Uterus (tissue), 4 donors: ENCODE results near the gene TBL1X. TPM values are rescaled to one million over a fixed set of nuclear protein-coding genes. Genes with fewer than 3 reads are reported as not detected.

ENCODE experiments used
- DNase-seq, 2 donors: peaks; one replicate each; pipeline ENCODE4 v3.0.0-alpha.2; 2019 to 2020
- H3K27ac ChIP-seq, 2 donors: fragments of 200-600 bp; sonication (generic); 1 replicate in 1 of 2; 2 replicates in 1 of 2; pipeline ENCODE4 v1.5.1; 2016 to 2018
- H3K27me3 ChIP-seq, 2 donors: fragments of 200-600 bp; sonication (generic); one replicate each; pipeline ENCODE4 v1.5.1; 2018 to 2019; ENCODE audit warnings: control low read depth in 1 of 2
- H3K36me3 ChIP-seq, 2 donors: fragments of 200-600 bp; sonication (generic); one replicate each; pipeline ENCODE4 v1.5.1; 2019; ENCODE audit warnings: control low read depth in 1 of 2
- H3K4me1 ChIP-seq, 2 donors: fragments of 200-600 bp; sonication (generic); one replicate each; pipeline ENCODE4 v1.5.1; 2018 to 2019; ENCODE audit warnings: control low read depth in 1 of 2
- H3K4me3 ChIP-seq, 2 donors: fragments of 200-600 bp; sonication (generic); 1 replicate in 1 of 2; 2 replicates in 1 of 2; pipeline ENCODE4 v1.5.1; 2018 to 2019; ENCODE audit warnings: mild to moderate bottlenecking in 1 of 2
- H3K9me3 ChIP-seq, 2 donors: fragments of 200-600 bp; sonication (generic); one replicate each; pipeline ENCODE4 v1.5.1; 2019; ENCODE audit warnings: control low read depth in 1 of 2
- POLR2A ChIP-seq, 2 donors: fragments of 450-650 bp; IDR thresholded peaks; one replicate each; pipeline ENCODE4 v1.6.1; 2016; ENCODE audit warnings: antibody characterized with exemption in 2 of 2, mild to moderate bottlenecking in 1 of 2, moderate library complexity in 1 of 2
- intact Hi-C: fragments of 100-400 bp; cut with DNase I; formaldehyde crosslinking; loops from one replicate; pipeline ENCODE4 v1.15.1; 2023; ENCODE audit warnings: low total_unique reads
- total RNA-seq, 4 donors: library from RNA; depleted of rRNA in 3 of 4; stranded (reverse); fragments of >200 nt in 3 of 4; gene quantifications; one replicate each; pipeline versions ENCODE4 v1.1.0 to v1.2.4, GENCODE V29; 2014 to 2023
- TF ChIP-seq, protein P1 (sequence below), 4 experiments: fragments of 200-600 bp in 2 of 4; fragments of 450-650 bp in 2 of 4; sonication (generic) in 2 of 4; IDR thresholded peaks; one replicate each; pipeline ENCODE4 v1.5.1; 2016 to 2019; ENCODE audit warnings: antibody characterized with exemption in 4 of 4, mild to moderate bottlenecking in 2 of 4, moderate library complexity in 1 of 4
- donor health status: DM: yes; HTN: yes; CAD: no.

Gene TBL1X
- total RNA-seq, 4 donors from 2014 or later, result 15.4 to 121 (median 47.7) TPM

GRCh38 chrX:9597361-9598035 lies 132.6 kb downstream of the TBL1X start:
- intact Hi-C loops, result no loop called here
- H3K4me3 ChIP-seq, result no peak overlapping the region
- TF ChIP-seq, protein P1, sequence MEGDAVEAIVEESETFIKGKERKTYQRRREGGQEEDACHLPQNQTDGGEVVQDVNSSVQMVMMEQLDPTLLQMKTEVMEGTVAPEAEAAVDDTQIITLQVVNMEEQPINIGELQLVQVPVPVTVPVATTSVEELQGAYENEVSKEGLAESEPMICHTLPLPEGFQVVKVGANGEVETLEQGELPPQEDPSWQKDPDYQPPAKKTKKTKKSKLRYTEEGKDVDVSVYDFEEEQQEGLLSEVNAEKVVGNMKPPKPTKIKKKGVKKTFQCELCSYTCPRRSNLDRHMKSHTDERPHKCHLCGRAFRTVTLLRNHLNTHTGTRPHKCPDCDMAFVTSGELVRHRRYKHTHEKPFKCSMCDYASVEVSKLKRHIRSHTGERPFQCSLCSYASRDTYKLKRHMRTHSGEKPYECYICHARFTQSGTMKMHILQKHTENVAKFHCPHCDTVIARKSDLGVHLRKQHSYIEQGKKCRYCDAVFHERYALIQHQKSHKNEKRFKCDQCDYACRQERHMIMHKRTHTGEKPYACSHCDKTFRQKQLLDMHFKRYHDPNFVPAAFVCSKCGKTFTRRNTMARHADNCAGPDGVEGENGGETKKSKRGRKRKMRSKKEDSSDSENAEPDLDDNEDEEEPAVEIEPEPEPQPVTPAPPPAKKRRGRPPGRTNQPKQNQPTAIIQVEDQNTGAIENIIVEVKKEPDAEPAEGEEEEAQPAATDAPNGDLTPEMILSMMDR (IDR thresholded peaks at IDR 0.05), result no peak
- no peaks in the 10 kb centered on the region for H3K27me3 ChIP-seq
- H3K4me1 ChIP-seq, result no peaks in the 10 kb centered on the region
- H3K36me3 ChIP-seq, result no peaks in the 10 kb centered on the region
- DNase-seq, result no peak
- no peaks in the 10 kb centered on the region for H3K9me3 ChIP-seq
- H3K27ac ChIP-seq, result no peak overlapping the region

- H3K27ac ChIP-seq, result no peak overlapping the region
- no peaks in the 10 kb centered on the region for H3K36me3 ChIP-seq
- no peak for DNase-seq
- intact Hi-C loops, result no loop called here
- H3K27me3 ChIP-seq, result no peaks in the 10 kb centered on the region
- TF ChIP-seq, protein P1 (IDR thresholded peaks at IDR 0.05), result no peak
- TF ChIP-seq POLR2A (IDR thresholded peaks at IDR 0.05), result no peak
- no peak overlapping the region for H3K4me3 ChIP-seq
- H3K9me3 ChIP-seq, result no peaks in the 10 kb centered on the region
- no peaks in the 10 kb centered on the region for H3K4me1 ChIP-seq
These were observed 133.5 kb downstream of the TBL1X start for GRCh38 chrX:9598344-9598743.

DNA sequence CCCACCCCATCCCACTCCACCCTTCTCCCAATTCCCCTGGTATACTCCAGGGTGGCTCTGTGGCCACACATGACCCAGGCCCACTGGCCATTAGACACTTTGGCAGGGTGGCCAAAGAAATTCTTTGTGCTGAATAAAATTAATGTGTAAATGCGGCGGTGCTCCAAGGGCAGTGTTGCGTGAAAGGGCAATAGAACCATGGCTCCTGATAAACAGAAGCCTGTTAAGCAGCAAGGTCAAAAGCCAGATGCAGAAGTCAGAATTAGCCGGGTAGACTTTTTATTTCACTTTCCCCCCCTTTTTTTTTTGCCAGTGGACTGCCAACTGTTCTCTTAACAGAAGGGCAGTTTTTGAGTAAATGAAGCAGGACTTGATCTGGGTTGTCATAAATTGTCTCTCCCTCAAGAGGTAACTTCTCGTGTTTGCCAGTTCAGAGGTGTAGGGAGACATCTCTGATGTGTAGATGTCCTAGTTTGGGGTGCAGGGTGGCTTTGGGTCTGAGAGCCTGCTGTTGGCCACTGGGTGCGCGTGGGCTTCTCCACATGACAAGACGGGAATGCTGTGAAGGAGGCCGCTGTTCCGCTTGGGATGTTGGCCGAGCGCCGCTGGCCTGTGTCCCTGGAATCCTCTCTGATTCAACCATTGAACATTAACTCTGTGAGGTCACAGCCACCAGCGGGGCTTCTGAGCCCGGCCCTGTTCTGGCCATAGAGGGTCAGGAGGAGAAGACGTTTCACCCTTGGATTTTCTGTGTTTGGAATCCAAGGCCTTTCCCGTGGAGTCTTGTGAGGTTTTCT lies 139.5 kb downstream of the TBL1X start:
- no peak overlapping the region for H3K4me3 ChIP-seq
- peak overlapping the region; percentile 58 to 63 for H3K27ac ChIP-seq
- intact Hi-C loops, result no loop called here
- TF ChIP-seq, protein P1 (IDR thresholded peaks at IDR 0.05), result no peak
- TF ChIP-seq POLR2A (IDR thresholded peaks at IDR 0.05), result no peak
- H3K36me3 ChIP-seq, result no peaks in the 10 kb centered on the region
- H3K27me3 ChIP-seq, result no peaks in the 10 kb centered on the region
- peak; percentile 69 to 80 for DNase-seq
- H3K9me3 ChIP-seq, result no peaks in the 10 kb centered on the region
- H3K4me1 ChIP-seq, result no peaks in the 10 kb centered on the region

GRCh38 chrX:9604908-9605306 lies 140.0 kb downstream of the TBL1X start:
- TF ChIP-seq, protein P1 (IDR thresholded peaks at IDR 0.05), result no peak
- no peak for TF ChIP-seq POLR2A (IDR thresholded peaks at IDR 0.05)
- H3K4me1 ChIP-seq, result no peaks in the 10 kb centered on the region
- intact Hi-C loops, result no loop called here
- H3K27ac ChIP-seq, result peak overlapping the region; percentile 58 to 63
- no peak for DNase-seq
- no peaks in the 10 kb centered on the region for H3K36me3 ChIP-seq
- no peaks in the 10 kb centered on the region for H3K27me3 ChIP-seq
- H3K4me3 ChIP-seq, result no peak overlapping the region
- H3K9me3 ChIP-seq, result no peaks in the 10 kb centered on the region

- Histone ChIP-seq H3K27ac (peak overlapping the region in 1 of 2 donors; percentile 63), H3K27me3 (no peaks in the 10 kb centered on the region)
These were observed 140.6 kb downstream of the TBL1X start for GRCh38 chrX:9605484-9605883.

More at GRCh38 chrX:9605484-9605883, 140.6 kb downstream of the TBL1X start:
- no peaks in the 10 kb centered on the region for H3K9me3 ChIP-seq
- no peaks in the 10 kb centered on the region for H3K36me3 ChIP-seq
- intact Hi-C loops, result no loop called here
- no peak for DNase-seq
- no peaks in the 10 kb centered on the region for H3K4me1 ChIP-seq
- no peak overlapping the region for H3K4me3 ChIP-seq
- TF ChIP-seq POLR2A (IDR thresholded peaks at IDR 0.05), result no peak
- TF ChIP-seq, protein P1 (IDR thresholded peaks at IDR 0.05), result no peak
